PC-9 (cell line): Measurements from ENCODE around the gene TRIP13.

Experiments used
- CTCF ChIP-seq: fragments of 200-600 bp; sonication (generic); conservative IDR thresholded peaks from 2 replicates; pipeline ENCODE4 v1.6.1; 2017; ENCODE audit warnings: mixed run types, antibody characterized with exemption, mild to moderate bottlenecking, moderate library complexity
- EZH2 ChIP-seq: fragments of 200-600 bp; sonication (generic); IDR thresholded peaks from 2 replicates; pipeline ENCODE4 v1.8.0; 2017; ENCODE audit warnings: antibody characterized with exemption, low read depth

GRCh38 chr5:949815-950560, 57.3 kb downstream of the TRIP13 start:
- TF ChIP-seq CTCF (no peak), EZH2 (no peak)
